Neural cell (in vitro differentiated cells): ENCODE results near the gene FUT7. TPM values are rescaled to one million over a fixed set of nuclear protein-coding genes. Genes with fewer than 3 reads are reported as not detected.

ENCODE experiments used
- H2AFZ ChIP-seq: fragments of 200-600, 300-800 bp; sonication (generic), shearing (Covaris generic); 2 replicates; pipeline ENCODE4 v1.6.0; 2014; ENCODE audit warnings: low read depth, mild to moderate bottlenecking, antibody characterized with exemption, low read length, moderate library complexity
- H3F3A ChIP-seq: fragments of 200-600 bp; shearing (Covaris generic); 2 replicates; pipeline ENCODE4 v1.6.1; 2016; ENCODE audit warnings: mild to moderate bottlenecking, moderate library complexity, mixed read lengths, antibody characterized with exemption, low read length; ENCODE audit not compliant: insufficient read depth, poor library complexity, severe bottlenecking
- H3K27ac ChIP-seq: fragments of 200-600, 300-800 bp; sonication (generic), shearing (Covaris generic); 2 replicates; pipeline ENCODE4 v1.5.1; 2014; ENCODE audit warnings: mild to moderate bottlenecking, low read length, moderate library complexity
- H3K27me3 ChIP-seq: fragments of 300-800, 200-600 bp; sonication (generic), shearing (Covaris generic); 2 replicates; pipeline ENCODE4 v1.6.0; 2014; ENCODE audit warnings: mild to moderate bottlenecking, low read depth, low read length, moderate library complexity; ENCODE audit not compliant: insufficient read depth
- H3K36me3 ChIP-seq: fragments of 300-800, 200-600 bp; sonication (generic), shearing (Covaris generic); 2 replicates; pipeline ENCODE4 v1.5.1; 2014; ENCODE audit warnings: mild to moderate bottlenecking, antibody characterized with exemption, low read length, moderate library complexity; ENCODE audit not compliant: insufficient read depth
- H3K4me2 ChIP-seq: fragments of 300-800, 200-600 bp; sonication (generic), shearing (Covaris generic); 2 replicates; pipeline ENCODE4 v1.6.0; 2014; ENCODE audit warnings: mild to moderate bottlenecking, low read length
- H3K4me3 ChIP-seq: fragments of 300-800, 200-600 bp; sonication (generic), shearing (Covaris generic); 2 replicates; pipeline ENCODE4 v1.5.1; 2014; ENCODE audit warnings: mild to moderate bottlenecking, low read length, moderate library complexity
- H3K79me2 ChIP-seq: fragments of 200-600 bp; shearing (Covaris generic); replicated peaks from 2 replicates; pipeline ENCODE4 v1.6.0; 2014; ENCODE audit warnings: mild to moderate bottlenecking, low read length, moderate library complexity; ENCODE audit not compliant: insufficient read depth
- H3K9ac ChIP-seq: fragments of 300-800, 200-600 bp; sonication (generic), shearing (Covaris generic); 2 replicates; pipeline ENCODE4 v1.6.1; 2016; ENCODE audit warnings: mild to moderate bottlenecking, low read length, mixed read lengths
- H3K9me2 ChIP-seq: fragments of 200-600 bp; shearing (Covaris generic); 2 replicates; pipeline ENCODE4 v1.6.1; 2016; ENCODE audit warnings: mild to moderate bottlenecking, low read length, mixed read lengths; ENCODE audit not compliant: insufficient read depth
- H3K9me3 ChIP-seq: fragments of 200-600, 300-800 bp; sonication (generic), shearing (Covaris generic); 2 replicates; pipeline ENCODE4 v1.6.1; 2016; ENCODE audit warnings: mild to moderate bottlenecking, mixed run types, low read length, moderate library complexity, mixed read lengths
- H4K20me1 ChIP-seq: fragments of 200-600 bp; shearing (Covaris generic); 2 replicates; pipeline ENCODE4 v1.6.1; 2016; ENCODE audit warnings: mild to moderate bottlenecking, mixed run types; ENCODE audit not compliant: insufficient read depth
- CTCF ChIP-seq: fragments of 450-650 bp; IDR thresholded peaks from 2 replicates; pipeline ENCODE4 v1.5.1; 2014; ENCODE audit warnings: antibody characterized with exemption, mild to moderate bottlenecking, moderate library complexity; ENCODE audit not compliant: poor library complexity, severe bottlenecking
- EP300 ChIP-seq: fragments of 450-650 bp; conservative IDR thresholded peaks from 2 replicates; pipeline ENCODE4 v1.6.1; 2014; ENCODE audit warnings: antibody characterized with exemption, mild to moderate bottlenecking, moderate library complexity; ENCODE audit not compliant: poor library complexity, severe bottlenecking
- EZH2 ChIP-seq: fragments of 200-600, 300-800 bp; shearing (Covaris generic), sonication (generic); IDR thresholded peaks from 2 replicates; pipeline ENCODE4 v1.6.1; 2014; ENCODE audit warnings: antibody characterized with exemption, low read length, borderline replicate concordance, mild to moderate bottlenecking; ENCODE audit not compliant: insufficient read depth, poor library complexity, severe bottlenecking
- MXI1 ChIP-seq: fragments of 450-650 bp; conservative IDR thresholded peaks from 2 replicates; pipeline ENCODE4 v1.6.1; 2014; ENCODE audit warnings: antibody characterized with exemption, mild to moderate bottlenecking; ENCODE audit not compliant: poor library complexity, severe bottlenecking
- POLR2AphosphoS5 ChIP-seq: IDR thresholded peaks from 2 replicates; pipeline ENCODE4 v1.6.1; 2012
- RAD21 ChIP-seq: fragments of 450-650 bp; conservative IDR thresholded peaks from 2 replicates; pipeline ENCODE4 v1.6.1; 2014; ENCODE audit warnings: antibody characterized with exemption, mild to moderate bottlenecking, moderate library complexity
- SMC3 ChIP-seq: fragments of 450-650 bp; conservative IDR thresholded peaks from 2 replicates; pipeline ENCODE4 v1.6.1; 2014; ENCODE audit warnings: antibody characterized with exemption, mild to moderate bottlenecking, moderate library complexity; ENCODE audit not compliant: poor library complexity
- TAF1 ChIP-seq: IDR thresholded peaks from 2 replicates; pipeline ENCODE4 v1.6.1; 2012; ENCODE audit warnings: low read depth
- polyA plus RNA-seq: library from polyadenylated mRNA; depleted of rRNA; stranded (reverse); fragments of >200 nt; gene quantifications from 2 replicates; pipeline ENCODE4 v1.2.3, GENCODE V29; 2014
- TF ChIP-seq, protein P1 (sequence below): IDR thresholded peaks from 2 replicates; pipeline ENCODE4 v1.6.1; 2012; ENCODE audit warnings: borderline replicate concordance

The FUT7 gene
- polyA plus RNA-seq, 1 donor from 2014 or later = 0.69 TPM

GRCh38 chr9:137070906-137071275 is 39.0 kb upstream of the FUT7 start (continued):
- TF ChIP-seq CTCF = no peak

DNA sequence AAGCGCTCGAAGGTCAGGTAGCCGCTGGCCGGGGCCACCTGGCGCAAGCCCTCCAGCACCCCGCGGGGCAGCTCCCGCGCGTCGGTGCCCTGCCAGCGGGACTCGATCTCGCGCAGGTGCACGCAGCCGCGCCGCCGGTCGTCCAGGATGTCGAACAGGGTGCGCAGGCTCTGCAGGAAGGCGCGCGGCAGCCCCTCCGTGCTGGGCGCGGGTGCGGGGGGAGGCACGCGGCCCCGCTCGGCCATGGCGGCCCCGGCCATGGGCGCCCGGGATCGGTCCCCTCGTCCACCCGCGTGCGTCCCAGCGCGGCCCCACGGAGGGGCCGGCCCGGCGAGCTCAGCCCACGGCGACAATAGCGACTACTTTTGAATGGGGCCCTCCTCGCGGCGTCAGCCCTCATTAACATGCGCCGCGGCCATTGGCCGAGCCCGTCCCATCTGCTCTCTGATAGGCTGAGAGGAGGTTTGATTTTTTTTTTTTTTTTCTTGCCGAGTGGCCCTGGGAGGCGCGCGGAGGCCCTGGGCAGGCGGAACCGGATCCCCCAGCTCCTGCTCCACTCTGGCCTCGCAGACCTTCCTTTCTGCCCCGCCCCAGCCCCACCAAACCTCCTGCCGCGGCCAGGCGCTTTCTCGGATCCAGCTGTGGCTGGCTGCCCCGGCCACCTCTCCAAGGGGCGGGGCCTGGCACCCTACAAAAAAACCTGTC is 38.5 kb upstream of the FUT7 start, which contains the start of gene SAPCD2:
TSS of gene SAPCD2 (minus strand) at position 357 of the 705 bp plus-strand sequence. CDS start at position 260, 97 bp downstream.
- H3K9me2 ChIP-seq = no peaks in the 10 kb centered on the region

DNA sequence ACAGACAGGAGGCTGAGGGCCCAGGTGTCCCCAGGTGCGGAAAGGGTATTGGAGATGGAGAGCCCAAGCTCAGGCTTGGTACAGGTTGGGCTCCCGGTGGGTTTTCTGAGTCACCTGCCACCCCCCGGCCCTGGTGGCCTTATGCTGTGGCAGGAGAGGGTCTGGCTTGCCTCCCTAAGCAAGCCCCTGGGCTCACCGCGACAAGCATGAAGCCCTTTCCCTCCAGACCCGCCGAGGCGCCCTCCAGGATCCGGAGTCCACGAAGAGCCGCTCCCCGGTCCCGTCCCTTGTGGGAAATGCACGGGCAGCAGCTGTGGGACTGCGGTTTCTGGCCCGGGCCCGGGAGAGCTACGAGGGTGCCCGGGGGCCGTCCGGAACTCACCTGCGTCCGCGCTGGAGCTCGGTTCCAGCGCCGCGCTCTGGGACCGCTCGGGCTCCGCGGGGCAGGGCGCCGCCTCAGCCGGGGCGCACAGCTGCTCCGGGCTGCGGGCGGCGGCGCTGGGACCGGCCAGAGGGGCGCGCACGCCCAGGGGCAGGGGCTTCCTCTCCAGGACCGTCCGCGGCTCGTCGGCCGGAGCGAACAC is 37.7 kb upstream of the FUT7 start:
- TF ChIP-seq TAF1 = no peak
- TF ChIP-seq CTCF = no peak
- no peak for TF ChIP-seq RAD21
- TF ChIP-seq POLR2AphosphoS5 = no peak
- no peak for TF ChIP-seq SMC3
- TF ChIP-seq EP300 = no peak
- TF ChIP-seq, protein P1, sequence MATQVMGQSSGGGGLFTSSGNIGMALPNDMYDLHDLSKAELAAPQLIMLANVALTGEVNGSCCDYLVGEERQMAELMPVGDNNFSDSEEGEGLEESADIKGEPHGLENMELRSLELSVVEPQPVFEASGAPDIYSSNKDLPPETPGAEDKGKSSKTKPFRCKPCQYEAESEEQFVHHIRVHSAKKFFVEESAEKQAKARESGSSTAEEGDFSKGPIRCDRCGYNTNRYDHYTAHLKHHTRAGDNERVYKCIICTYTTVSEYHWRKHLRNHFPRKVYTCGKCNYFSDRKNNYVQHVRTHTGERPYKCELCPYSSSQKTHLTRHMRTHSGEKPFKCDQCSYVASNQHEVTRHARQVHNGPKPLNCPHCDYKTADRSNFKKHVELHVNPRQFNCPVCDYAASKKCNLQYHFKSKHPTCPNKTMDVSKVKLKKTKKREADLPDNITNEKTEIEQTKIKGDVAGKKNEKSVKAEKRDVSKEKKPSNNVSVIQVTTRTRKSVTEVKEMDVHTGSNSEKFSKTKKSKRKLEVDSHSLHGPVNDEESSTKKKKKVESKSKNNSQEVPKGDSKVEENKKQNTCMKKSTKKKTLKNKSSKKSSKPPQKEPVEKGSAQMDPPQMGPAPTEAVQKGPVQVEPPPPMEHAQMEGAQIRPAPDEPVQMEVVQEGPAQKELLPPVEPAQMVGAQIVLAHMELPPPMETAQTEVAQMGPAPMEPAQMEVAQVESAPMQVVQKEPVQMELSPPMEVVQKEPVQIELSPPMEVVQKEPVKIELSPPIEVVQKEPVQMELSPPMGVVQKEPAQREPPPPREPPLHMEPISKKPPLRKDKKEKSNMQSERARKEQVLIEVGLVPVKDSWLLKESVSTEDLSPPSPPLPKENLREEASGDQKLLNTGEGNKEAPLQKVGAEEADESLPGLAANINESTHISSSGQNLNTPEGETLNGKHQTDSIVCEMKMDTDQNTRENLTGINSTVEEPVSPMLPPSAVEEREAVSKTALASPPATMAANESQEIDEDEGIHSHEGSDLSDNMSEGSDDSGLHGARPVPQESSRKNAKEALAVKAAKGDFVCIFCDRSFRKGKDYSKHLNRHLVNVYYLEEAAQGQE = no peak
- no peak for TF ChIP-seq EZH2
- TF ChIP-seq MXI1 = no peak
- no peaks in the 10 kb centered on the region for H3K9me3 ChIP-seq
- no peaks in the 10 kb centered on the region for H3K36me3 ChIP-seq
- H3K9ac ChIP-seq = no peak overlapping the region
- no peak overlapping the region for H3K27ac ChIP-seq
- no peaks in the 10 kb centered on the region for H3F3A ChIP-seq
- H3K9me2 ChIP-seq = no peaks in the 10 kb centered on the region
- H4K20me1 ChIP-seq = no peaks in the 10 kb centered on the region
- no peak overlapping the region for H3K4me3 ChIP-seq
- H3K79me2 ChIP-seq = no peaks in the 10 kb centered on the region
- no peak overlapping the region for H2AFZ ChIP-seq
- H3K27me3 ChIP-seq = peaks cover 17% of the 10 kb centered on the region
- H3K4me2 ChIP-seq = no peak overlapping the region

More for the DNA sequence above, 38.5 kb upstream of the FUT7 start, which contains the start of gene SAPCD2:
- Histone ChIP-seq H3K4me2 (no peak within 1 kb of the TSS), H3F3A (no peaks in the 10 kb centered on the region), H2AFZ (no peak within 1 kb of the TSS), H3K9me3 (no peaks in the 10 kb centered on the region), H3K27me3 (peaks cover 25% of the 10 kb centered on the region), H3K36me3 (no peaks in the 10 kb centered on the region), H3K27ac (no peak within 1 kb of the TSS), H3K4me3 (peak within 1 kb of the TSS; percentile 59), H4K20me1 (no peaks in the 10 kb centered on the region), H3K79me2 (no peaks in the 10 kb centered on the region), H3K9ac (no peak within 1 kb of the TSS)
- TF ChIP-seq SMC3 = peak; percentile 11
- no peak for TF ChIP-seq CTCF
- no peak for TF ChIP-seq TAF1
- peak; percentile 9 for TF ChIP-seq POLR2AphosphoS5
- no peak for TF ChIP-seq EP300
- TF ChIP-seq MXI1 = peak; percentile 84
